Measurements from ENCODE around the gene SENP7.

DNA sequence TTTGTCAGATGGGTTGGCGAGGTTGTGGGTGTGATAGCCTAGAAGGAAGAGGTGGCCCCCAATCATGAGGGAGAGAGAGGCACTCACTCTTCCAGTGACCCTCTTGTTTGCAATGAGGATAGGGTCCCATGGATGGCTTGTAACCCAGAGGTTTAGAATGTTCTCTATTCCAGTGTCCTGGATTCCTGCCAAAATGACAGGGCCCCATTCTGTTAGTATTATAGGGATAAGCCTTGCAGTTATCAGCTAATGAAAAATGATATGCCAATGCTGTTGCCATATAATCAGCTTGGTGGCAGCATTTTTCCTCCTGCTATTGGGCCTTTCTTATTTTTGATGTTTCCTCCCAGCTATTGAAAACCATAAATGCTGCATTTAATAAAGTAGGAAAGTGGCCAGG lies 23.3 kb upstream of the SENP7 start:
- TF ChIP-seq EZH2 (IDR thresholded peaks at IDR 0.05): no peak
- TF ChIP-seq ZNF274 (IDR thresholded peaks at IDR 0.05; ENCODE audit: low read depth, low read length): no peak
- TF ChIP-seq, protein P1, sequence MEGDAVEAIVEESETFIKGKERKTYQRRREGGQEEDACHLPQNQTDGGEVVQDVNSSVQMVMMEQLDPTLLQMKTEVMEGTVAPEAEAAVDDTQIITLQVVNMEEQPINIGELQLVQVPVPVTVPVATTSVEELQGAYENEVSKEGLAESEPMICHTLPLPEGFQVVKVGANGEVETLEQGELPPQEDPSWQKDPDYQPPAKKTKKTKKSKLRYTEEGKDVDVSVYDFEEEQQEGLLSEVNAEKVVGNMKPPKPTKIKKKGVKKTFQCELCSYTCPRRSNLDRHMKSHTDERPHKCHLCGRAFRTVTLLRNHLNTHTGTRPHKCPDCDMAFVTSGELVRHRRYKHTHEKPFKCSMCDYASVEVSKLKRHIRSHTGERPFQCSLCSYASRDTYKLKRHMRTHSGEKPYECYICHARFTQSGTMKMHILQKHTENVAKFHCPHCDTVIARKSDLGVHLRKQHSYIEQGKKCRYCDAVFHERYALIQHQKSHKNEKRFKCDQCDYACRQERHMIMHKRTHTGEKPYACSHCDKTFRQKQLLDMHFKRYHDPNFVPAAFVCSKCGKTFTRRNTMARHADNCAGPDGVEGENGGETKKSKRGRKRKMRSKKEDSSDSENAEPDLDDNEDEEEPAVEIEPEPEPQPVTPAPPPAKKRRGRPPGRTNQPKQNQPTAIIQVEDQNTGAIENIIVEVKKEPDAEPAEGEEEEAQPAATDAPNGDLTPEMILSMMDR (IDR thresholded peaks at IDR 0.05 in 2 of 3, conservative IDR thresholded peaks at IDR 0.05 in 1 of 3; ENCODE audit: borderline replicate concordance in 1 of 3, insufficient read depth in 1 of 3, low read depth in 2 of 3, low read length in 2 of 3): no peak
- no peak for TF ChIP-seq EZH2phosphoT487 (IDR thresholded peaks at IDR 0.05; ENCODE audit: borderline replicate concordance)
- no peak for TF ChIP-seq RAD21 (IDR thresholded peaks at IDR 0.05; ENCODE audit: low read depth)
- no peak for TF ChIP-seq POLR2AphosphoS5 (IDR thresholded peaks at IDR 0.05; ENCODE audit: low read depth, low read length)
- TF ChIP-seq POLR2A (IDR thresholded peaks at IDR 0.05; ENCODE audit: borderline replicate concordance, extremely low read depth, insufficient read depth, insufficient read length): no peak
- no peak for TF ChIP-seq SIN3A (IDR thresholded peaks at IDR 0.05; ENCODE audit: low read depth)
- TF ChIP-seq, protein P2, sequence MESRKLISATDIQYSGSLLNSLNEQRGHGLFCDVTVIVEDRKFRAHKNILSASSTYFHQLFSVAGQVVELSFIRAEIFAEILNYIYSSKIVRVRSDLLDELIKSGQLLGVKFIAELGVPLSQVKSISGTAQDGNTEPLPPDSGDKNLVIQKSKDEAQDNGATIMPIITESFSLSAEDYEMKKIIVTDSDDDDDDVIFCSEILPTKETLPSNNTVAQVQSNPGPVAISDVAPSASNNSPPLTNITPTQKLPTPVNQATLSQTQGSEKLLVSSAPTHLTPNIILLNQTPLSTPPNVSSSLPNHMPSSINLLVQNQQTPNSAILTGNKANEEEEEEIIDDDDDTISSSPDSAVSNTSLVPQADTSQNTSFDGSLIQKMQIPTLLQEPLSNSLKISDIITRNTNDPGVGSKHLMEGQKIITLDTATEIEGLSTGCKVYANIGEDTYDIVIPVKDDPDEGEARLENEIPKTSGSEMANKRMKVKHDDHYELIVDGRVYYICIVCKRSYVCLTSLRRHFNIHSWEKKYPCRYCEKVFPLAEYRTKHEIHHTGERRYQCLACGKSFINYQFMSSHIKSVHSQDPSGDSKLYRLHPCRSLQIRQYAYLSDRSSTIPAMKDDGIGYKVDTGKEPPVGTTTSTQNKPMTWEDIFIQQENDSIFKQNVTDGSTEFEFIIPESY (IDR thresholded peaks at IDR 0.05; ENCODE audit: extremely low read depth, insufficient replicate concordance, low read length): no peak
- TF ChIP-seq, protein P3, sequence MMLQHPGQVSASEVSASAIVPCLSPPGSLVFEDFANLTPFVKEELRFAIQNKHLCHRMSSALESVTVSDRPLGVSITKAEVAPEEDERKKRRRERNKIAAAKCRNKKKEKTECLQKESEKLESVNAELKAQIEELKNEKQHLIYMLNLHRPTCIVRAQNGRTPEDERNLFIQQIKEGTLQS (IDR thresholded peaks at IDR 0.05): no peak
- TF ChIP-seq, protein P4, sequence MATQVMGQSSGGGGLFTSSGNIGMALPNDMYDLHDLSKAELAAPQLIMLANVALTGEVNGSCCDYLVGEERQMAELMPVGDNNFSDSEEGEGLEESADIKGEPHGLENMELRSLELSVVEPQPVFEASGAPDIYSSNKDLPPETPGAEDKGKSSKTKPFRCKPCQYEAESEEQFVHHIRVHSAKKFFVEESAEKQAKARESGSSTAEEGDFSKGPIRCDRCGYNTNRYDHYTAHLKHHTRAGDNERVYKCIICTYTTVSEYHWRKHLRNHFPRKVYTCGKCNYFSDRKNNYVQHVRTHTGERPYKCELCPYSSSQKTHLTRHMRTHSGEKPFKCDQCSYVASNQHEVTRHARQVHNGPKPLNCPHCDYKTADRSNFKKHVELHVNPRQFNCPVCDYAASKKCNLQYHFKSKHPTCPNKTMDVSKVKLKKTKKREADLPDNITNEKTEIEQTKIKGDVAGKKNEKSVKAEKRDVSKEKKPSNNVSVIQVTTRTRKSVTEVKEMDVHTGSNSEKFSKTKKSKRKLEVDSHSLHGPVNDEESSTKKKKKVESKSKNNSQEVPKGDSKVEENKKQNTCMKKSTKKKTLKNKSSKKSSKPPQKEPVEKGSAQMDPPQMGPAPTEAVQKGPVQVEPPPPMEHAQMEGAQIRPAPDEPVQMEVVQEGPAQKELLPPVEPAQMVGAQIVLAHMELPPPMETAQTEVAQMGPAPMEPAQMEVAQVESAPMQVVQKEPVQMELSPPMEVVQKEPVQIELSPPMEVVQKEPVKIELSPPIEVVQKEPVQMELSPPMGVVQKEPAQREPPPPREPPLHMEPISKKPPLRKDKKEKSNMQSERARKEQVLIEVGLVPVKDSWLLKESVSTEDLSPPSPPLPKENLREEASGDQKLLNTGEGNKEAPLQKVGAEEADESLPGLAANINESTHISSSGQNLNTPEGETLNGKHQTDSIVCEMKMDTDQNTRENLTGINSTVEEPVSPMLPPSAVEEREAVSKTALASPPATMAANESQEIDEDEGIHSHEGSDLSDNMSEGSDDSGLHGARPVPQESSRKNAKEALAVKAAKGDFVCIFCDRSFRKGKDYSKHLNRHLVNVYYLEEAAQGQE (IDR thresholded peaks at IDR 0.05; ENCODE audit: low read depth): no peak
